ENCODE data around the gene LHX3.
A peak's percentile ranks its signal among the peaks of the same experiment; 100 is the strongest.

The LHX3 gene

GRCh38 chr9:136226680-136227407 is 21.9 kb upstream of the LHX3 start:
- no peak for ATAC-seq
- no peak for DNase-seq

DNA sequence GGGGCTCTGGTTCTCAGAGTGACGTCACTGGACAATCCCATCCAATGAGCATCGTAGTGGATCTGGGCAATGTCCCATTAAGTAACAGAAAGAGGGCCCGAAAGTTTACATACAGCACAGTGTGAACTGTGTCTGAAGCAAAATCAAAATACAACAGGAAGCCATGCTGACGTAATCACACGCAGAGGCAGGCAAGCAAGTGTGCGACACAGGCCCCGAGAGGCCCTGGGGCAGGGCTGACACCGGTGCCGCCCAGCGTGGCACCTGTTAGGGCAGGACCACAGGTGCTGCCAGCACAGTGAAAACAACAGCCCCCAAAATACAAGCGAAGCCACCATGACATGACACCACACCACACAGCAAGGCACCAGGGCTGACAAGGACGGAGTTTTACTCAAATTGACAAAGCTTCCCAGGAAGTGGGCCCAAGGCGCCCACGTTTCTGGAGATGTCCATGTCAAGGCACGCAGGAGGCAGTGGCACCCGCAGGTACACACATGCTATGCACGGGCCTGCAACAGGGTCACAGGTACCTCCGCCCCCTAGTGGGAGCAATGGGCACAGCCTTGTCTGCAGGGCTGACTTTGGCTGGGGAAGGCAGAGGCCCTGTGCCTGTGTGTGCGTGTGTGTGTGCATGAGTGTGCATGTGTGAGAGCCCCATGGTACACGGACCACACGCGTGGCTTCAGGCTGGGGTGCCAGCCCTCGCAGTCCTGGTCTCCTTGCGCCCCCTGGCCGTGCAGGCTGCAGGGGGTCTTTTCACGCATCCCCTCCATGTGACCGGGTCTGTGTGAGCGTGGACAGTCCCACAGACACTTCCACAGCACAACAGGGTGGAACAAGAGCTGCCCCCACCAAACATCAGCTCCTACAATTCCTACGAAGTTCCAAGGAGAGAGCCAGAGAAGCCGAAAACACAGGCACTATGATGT is 21.1 kb upstream of the LHX3 start:
- ATAC-seq = peak; percentile 74
- DNase-seq = peak; percentile 78

DNA sequence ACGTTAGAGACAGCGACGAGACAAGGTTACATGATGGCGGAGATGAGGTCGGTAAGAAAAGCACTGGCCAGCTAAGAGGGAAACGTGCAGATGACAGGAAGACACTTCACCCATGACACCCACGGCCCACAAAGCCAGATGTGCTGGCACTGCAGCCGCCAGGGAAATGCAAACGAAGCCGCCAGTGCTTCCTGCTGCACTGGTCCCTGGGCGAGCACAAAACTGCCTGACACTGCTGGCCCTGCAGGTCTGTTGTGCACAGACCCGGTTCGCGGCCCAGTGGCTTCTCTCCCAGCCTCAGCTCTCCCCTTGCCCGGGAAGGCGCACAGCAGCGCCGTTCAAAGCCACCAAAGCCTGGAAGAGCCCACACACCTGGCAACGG is 20.4 kb upstream of the LHX3 start:
- ATAC-seq = no peak
- DNase-seq = no peak

DNA sequence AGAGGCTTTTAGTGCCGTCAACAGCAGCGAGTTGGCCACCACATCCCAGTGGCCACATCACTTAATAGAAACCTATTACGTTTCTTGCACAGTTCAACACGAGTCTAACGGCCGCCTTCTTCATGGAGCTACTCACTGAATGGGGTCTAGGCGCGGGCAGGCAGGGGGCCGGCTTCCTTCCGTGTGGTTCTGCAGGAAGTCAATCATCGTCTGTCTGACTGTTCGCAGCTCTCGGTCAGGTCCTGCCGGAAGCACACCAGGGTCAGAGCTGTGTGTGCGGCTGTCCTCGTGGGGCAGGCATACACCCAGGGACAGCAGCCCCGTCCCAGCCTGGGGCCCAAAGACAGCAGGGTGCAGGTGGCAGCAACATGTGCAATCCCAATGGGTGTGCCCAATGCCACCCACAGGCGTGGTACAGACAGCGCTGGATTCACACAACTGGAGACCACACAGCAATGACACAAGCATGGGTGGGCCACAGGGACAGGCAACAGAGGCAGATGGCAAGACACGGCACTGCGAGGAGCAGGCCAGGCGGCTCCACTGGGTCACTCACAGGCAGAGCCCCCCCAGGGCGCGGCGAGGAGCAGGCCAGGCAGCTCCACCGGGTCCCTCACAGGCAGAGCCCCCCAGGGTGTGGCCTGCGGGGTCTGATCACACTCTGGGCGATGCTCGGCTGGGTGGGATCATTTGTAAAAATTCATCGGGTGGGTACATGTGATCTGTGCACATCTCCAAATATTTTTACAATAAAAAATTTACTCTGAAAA is 19.1 kb upstream of the LHX3 start:
- no peak for DNase-seq
- ATAC-seq = no peak

GRCh38 chr9:136222906-136223285 is 18.0 kb upstream of the LHX3 start:
- no peak for ATAC-seq
- no peak for DNase-seq

DNA sequence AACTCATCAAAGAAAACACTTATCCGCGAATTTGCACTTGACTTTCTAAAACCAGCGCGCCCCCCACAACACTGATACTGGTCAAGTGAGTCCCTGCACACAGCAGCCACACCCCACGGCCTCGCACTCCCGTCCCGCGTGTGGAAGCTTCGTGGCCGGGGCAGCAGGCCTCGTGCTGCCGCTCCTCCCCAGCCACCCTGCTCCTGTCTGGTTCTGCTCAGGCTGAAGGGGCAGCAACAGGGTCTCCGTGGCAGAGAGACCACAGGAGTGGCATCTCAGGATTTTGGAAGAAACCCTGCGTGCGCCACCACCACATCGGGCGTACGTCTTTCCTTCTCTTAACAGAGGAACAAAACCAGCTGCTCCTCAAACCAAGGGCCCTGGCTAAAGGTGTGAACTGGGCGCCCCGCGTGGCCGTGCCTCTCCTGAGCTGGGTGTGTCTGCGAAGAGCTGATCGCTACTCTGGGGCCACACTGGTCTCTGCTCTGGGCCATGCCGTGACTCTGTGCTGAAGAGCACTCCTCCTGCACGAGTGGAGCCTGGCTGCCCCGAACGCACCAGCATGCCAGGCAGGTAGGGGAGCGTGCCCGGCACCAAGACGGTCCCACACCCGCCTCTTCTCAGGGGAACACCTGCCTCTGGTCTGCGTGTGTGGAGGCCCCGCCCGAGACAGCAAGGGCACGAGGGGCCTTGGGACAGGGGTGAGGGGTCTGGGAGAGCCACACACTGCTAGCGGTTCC is 17.4 kb upstream of the LHX3 start:
- ATAC-seq = no peak
- no peak for DNase-seq

- ATAC-seq (no peak), DNase-seq (no peak)
Observed at GRCh38 chr9:136220017-136220729, 15.2 kb upstream of the LHX3 start.

DNA sequence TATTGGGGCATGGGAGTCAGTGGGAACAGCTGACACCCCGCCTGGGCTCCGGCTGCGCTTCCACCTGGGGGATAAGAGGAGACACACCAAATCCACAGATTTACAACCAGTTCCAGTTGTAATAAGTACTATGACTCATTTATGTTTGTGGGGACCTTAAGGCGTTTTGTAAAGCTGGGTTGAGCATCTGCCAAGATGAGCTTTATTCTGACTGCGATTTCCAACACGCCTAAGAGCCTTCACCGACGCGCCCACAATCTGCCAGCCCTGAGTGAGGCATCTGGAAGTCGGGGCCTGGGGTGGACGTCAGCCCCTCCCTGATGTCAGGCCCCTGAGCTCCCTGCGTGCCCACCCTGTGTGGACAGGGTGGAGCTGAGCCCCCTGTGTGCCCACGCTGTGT is 14.3 kb upstream of the LHX3 start:
- DNase-seq (no peak), ATAC-seq (no peak)

DNA sequence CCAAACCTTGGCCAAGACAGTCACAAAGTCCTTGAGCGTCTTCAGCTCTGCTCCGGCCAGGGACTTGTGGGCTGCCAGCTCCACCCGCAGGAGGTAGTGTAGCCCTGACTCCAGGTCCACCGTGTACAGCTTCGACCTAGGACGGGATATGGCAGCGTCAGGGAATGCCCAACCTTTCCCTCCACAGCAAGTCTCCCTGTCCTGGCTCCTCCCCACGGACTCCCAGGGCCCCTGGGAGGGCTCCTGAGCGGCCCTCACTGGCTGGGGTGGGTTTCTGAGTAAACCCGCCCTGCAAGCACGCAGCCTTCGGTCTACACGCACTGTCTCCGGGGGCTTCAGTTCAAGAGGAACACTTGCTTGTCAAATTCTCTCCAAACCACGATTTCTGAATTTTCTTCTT is 13.7 kb upstream of the LHX3 start:
- DNase-seq = no peak
- no peak for ATAC-seq

DNA sequence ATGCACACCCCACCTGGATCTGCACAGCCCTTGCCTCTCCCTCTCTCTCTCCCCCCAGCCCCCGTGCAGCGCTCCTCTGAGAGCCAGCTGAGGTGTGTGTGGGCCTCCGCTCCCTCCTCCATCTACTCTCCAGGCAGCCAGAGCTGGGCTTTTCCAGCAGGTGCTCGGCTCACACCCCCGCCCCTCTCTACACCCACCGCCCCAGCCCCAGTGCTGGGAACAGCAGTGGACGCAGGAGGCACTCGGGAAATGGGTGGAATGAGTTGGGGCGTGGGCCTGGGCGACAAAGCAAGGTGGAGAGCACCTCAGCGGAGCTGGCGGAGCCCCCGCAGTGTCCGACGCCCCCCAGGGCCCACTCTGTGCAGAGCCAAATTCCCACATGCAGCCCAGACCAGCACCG is 13.3 kb upstream of the LHX3 start:
- no peak for ATAC-seq

GRCh38 chr9:136216541-136217244 is 11.8 kb upstream of the LHX3 start:
- ATAC-seq = no peak
- no peak for DNase-seq

More for the DNA sequence above, 13.3 kb upstream of the LHX3 start:
- DNase-seq = no peak

- ATAC-seq (no peak), DNase-seq (no peak)
Observed at GRCh38 chr9:136213733-136214132, 8.8 kb upstream of the LHX3 start.

DNA sequence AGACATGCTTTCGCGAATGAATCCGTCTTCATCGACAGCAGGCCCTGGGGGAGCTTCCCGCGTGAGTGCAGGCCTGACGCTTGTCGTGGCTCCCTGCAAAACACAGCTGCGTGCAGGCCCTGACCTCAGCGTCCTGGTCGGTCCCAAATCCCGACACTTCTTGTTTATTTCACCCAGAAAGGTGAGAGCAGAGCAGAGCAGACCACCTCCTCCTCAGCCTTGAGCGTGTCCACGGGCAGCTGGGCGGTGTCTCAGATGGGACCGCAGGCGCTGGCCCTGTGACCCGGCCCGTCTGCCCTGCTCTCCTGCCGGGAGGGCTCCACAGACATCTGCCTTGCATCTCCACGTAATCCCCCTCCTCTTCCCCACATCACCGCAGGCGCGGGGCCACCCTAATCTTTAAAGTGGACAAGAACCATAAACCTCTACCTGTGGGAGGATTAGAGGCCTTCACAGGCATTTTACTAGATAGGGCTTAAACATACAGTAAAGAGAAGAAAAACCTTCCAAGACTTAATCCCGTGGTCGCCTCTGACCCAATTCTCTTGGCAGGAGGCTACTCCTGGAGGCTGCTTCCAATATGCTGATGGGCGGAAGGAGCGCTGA is 7.5 kb upstream of the LHX3 start:
- ATAC-seq (no peak), DNase-seq (no peak)

DNA sequence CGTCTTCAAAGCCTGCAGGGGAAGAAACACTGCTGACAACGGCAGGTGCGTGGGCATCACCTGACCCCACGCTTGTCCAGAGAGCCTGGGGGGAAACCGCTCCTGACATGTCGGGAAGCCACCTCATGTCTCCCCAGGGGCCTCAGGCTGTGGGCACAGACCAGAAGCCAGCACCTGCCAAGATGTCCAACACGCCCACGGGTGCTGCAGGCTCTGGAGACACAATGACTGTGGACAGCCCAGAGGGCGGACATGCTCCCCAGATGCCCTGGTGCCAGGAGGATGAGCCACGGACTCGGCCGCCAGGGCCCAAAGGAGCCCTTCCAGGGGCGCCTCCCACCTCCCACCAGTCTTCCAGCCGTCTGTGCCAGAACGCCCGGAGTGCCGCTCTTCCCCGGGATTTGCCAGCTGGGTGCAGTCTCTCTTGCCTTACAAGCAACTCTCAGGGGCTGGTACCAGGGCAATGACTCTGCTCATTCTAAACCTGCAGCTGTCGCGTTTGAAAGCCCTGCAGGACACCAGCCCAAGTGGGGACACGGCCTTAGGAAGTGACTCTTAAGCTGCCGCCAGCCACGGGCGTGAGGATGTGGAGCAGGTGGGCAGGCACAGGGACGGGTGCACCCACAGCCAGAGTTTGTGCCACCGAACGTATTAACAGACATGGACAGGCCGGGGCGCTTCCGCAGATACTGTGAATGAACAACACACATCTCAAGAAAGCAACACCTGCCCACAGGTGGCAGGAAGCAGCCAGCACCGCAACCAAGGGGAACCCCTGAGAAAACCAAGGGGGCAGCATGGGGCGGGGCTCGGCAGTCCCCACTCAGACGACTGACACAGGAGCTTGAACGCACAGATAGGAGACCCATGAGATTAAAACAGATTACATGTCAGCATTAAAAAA is 6.8 kb upstream of the LHX3 start:
- DNase-seq (no peak), ATAC-seq (no peak)

GRCh38 chr9:136211006-136211405 is 6.1 kb upstream of the LHX3 start:
- no peak for ATAC-seq
- DNase-seq = no peak

GRCh38 chr9:136210276-136210675 is 5.3 kb upstream of the LHX3 start:
- DNase-seq (no peak), ATAC-seq (no peak)

DNA sequence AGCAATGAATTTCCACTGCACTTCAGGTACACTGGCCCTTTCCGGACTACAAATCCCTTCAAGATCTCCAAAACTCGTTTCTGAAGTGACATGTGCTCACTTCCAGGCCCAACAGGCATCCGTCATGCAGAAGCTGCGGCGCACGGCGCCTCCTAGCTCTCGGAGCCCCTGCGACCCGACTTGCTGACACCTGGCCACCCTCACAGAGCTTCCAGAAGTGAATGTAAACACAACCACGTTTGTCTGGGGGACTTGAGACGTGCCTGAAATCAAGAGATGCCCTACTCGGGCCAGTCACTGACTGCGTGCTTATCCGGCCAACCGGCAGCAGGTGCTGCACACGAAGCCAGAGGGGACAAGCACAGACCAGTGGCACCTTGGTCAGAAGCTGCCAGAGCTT is 4.9 kb upstream of the LHX3 start:
- ATAC-seq (no peak), DNase-seq (no peak)

DNA sequence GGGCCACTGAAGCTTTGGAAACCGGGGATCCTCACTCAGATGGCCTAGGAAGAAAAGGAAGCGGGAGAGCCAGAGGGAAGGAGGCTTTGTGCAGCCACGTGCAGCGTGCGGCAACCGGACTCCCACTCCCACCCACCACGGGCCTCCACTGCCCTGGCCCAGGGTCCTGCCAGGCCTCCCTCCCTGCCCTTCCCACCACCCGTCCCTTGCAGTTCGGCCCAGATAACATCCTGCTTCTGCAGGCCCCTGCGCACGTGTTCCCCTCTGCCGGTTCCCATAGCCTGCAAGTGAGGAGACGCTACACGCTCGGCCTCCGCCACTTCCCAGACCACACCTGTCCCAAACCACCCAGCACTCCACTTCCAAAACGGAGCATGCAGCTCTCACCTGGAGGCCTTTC is 4.3 kb upstream of the LHX3 start:
- DNase-seq (no peak), ATAC-seq (no peak)

DNA sequence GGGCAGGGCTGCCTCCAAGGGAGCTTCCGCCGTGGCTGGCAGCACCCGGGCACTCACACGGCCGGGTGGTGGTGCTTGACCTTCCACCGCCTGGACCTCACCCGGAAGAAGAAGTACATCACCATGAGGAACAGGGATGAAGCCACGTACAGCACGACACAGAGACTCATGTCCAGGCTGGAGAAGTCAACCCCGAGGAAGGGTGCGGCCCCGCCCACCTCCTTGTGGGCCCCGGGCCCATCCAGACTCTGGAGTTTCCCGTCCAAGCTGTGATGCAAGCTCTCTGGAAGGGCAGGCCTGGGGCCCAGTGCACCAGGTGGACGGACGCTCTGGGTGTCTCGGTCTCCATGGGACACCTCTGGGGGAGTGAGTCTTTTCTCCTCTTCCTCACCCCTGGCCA is 3.7 kb upstream of the LHX3 start:
- ATAC-seq (no peak), DNase-seq (no peak)

Data from stimulated activated naive CD8-positive, alpha-beta T cell treated with anti-CD3 and anti-CD28 coated beads, Interleukin-15, Interleukin-2, amounts not matched to agents 100 U/mL and 50 U/mL, for 24 hours (primary cell).